Endodermal cell (in vitro differentiated cells): ENCODE results near the gene SH3PXD2A. TPM values are rescaled to one million over a fixed set of nuclear protein-coding genes. Genes with fewer than 3 reads are reported as not detected.
A peak's percentile ranks its signal among the peaks of the same experiment; 100 is the strongest.

Source experiments
- DNase-seq: peaks from one replicate; pipeline ENCODE4 v3.0.0-alpha.2; 2017
- H3K27ac ChIP-seq: 2 replicates; pipeline ENCODE4 v1.5.1; 2013; ENCODE audit warnings: mild to moderate bottlenecking, low read depth, low read length, moderate library complexity
- H3K27me3 ChIP-seq: 2 replicates; pipeline ENCODE4 v1.6.1; 2013; ENCODE audit warnings: mild to moderate bottlenecking, low read length, moderate library complexity; ENCODE audit not compliant: insufficient read depth, control insufficient read depth, poor library complexity, severe bottlenecking
- H3K36me3 ChIP-seq: 2 replicates; pipeline ENCODE4 v1.7.0; 2013; ENCODE audit warnings: mild to moderate bottlenecking, low read length, moderate library complexity; ENCODE audit not compliant: control insufficient read depth, insufficient read depth
- H3K4me1 ChIP-seq: one replicate; pipeline ENCODE4 v1.7.0; 2013; ENCODE audit warnings: low read length; ENCODE audit not compliant: control insufficient read depth, insufficient read depth
- H3K4me3 ChIP-seq: 2 replicates; pipeline ENCODE4 v1.5.1; 2013; ENCODE audit warnings: mild to moderate bottlenecking, low read length, moderate library complexity
- H3K9ac ChIP-seq: 2 replicates; pipeline ENCODE4 v1.6.1; 2013; ENCODE audit warnings: mild to moderate bottlenecking, low read length, moderate library complexity; ENCODE audit not compliant: poor library complexity, severe bottlenecking; ENCODE audit errors: extremely low read depth
- H3K9me3 ChIP-seq: 2 replicates; pipeline ENCODE4 v1.6.1; 2013; ENCODE audit warnings: mild to moderate bottlenecking, low read length, moderate library complexity; ENCODE audit not compliant: control insufficient read depth
- H3K27ac Mint-ChIP-seq: 2 replicates; pipeline ENCODE4 v1.8.0; 2020; ENCODE audit warnings: mixed read lengths
- H3K27me3 Mint-ChIP-seq: 2 replicates; pipeline ENCODE4 v1.8.0; 2021; ENCODE audit warnings: mild to moderate bottlenecking, mixed read lengths; ENCODE audit not compliant: insufficient read depth
- H3K36me3 Mint-ChIP-seq: 2 replicates; pipeline ENCODE4 v1.8.0; 2020; ENCODE audit warnings: low read depth, mixed read lengths
- H3K4me1 Mint-ChIP-seq: 2 replicates; pipeline ENCODE4 v1.8.0; 2020; ENCODE audit warnings: mixed read lengths
- H3K4me3 Mint-ChIP-seq: 2 replicates; pipeline ENCODE4 v1.8.0; 2020; ENCODE audit warnings: mild to moderate bottlenecking, moderate library complexity, mixed read lengths
- H3K9me3 Mint-ChIP-seq: 2 replicates; pipeline ENCODE4 v1.8.0; 2020; ENCODE audit warnings: mild to moderate bottlenecking, mixed read lengths
- CTCF ChIP-seq: fragments of 200-600 bp; sonication (generic); conservative IDR thresholded peaks from 2 replicates; pipeline ENCODE4 v1.5.0; 2021; ENCODE audit warnings: antibody characterized with exemption, mild to moderate bottlenecking
- WGBS, 2 experiments: methylation state at CpG; one replicate each; pipeline versions ENCODE4 v1.1.5 to v1.1.7; 2013; ENCODE audit warnings: missing lambda C conversion rate in 2 of 2, mixed read lengths in 1 of 2; ENCODE audit not compliant: insufficient coverage in 1 of 2, insufficient read length in 1 of 2; 5-methylcytosine and 5-hydroxymethylcytosine counted together
- total RNA-seq, 2 donors: library from RNA; stranded (reverse); fragmentation: NEBNext Ultra II Directional in 1 of 2; extraction: Animal tissue kit (Norgen Biotek cat#: 25700) in 1 of 2; gene quantifications; 2 replicates in 1 of 2; 3 replicates in 1 of 2; pipeline ENCODE4 v1.2.1, GENCODE V29; 2021

Gene SH3PXD2A
- total RNA-seq, 2 donors from 2014 or later, result 15.7 to 22.6 TPM

DNA sequence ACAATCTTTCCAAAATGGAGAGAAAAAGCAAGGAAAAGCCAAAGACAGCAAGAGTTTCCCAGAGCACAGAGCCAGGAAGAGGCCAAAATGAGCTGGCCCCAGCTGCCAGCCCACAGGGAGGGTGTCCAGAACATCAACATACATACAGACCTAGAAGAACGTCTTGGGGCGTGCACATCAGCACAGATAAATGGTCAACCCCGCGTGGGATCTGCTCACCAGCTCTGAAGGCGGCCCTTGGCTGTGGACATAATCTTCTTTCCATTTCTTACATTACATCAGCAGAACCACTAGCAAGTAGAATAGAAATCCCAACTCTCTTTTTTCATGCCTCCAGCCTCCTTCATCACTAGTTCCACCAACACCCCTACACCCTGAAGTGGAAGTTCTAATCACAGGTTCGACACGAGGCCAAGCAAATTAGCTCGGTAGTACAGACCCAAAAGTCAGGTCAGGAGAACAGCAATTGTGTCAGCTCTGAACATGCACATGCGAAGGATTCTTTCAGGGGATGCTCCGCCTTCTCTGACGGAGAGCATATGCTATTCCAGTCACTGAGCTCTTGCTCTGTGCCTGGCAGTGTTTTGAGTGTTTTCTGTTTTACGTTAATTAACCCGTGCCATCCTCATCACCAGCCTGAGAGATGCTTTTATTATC lies 16.4 kb downstream of the SH3PXD2A start:
- Mint-ChIP-seq H3K36me3 (no peaks in the 10 kb centered on the region), H3K4me3 (peak overlapping the region; percentile 10), H3K9me3 (no peaks in the 10 kb centered on the region), H3K27me3 (no peaks in the 10 kb centered on the region), H3K4me1 (peaks cover 85% of the 10 kb centered on the region), H3K27ac (peak overlapping the region; percentile 54)
- no peaks in the 10 kb centered on the region for H3K9me3 ChIP-seq
- no peak overlapping the region for H3K27ac ChIP-seq
- H3K36me3 ChIP-seq, result no peaks in the 10 kb centered on the region
- TF ChIP-seq CTCF, result no peak
- no peak overlapping the region for H3K9ac ChIP-seq
- 83 to 92% methylated on average over 10 to 13 of the region's 13 CpGs for WGBS, 2 experiments
- DNase-seq, result peak; percentile 44
- no peaks in the 10 kb centered on the region for H3K27me3 ChIP-seq
- H3K4me1 ChIP-seq, result peaks cover 54% of the 10 kb centered on the region
- H3K4me3 ChIP-seq, result no peak overlapping the region

- Histone ChIP-seq H3K4me3 (no peak overlapping the region), H3K36me3 (no peaks in the 10 kb centered on the region), H3K4me1 (peaks cover 60% of the 10 kb centered on the region), H3K27ac (no peak overlapping the region), H3K9me3 (peaks cover under 1% of the 10 kb centered on the region), H3K27me3 (no peaks in the 10 kb centered on the region), H3K9ac (no peak overlapping the region)
- DNase-seq, result no peak
- Mint-ChIP-seq H3K36me3 (no peaks in the 10 kb centered on the region), H3K4me1 (peaks cover 87% of the 10 kb centered on the region), H3K27me3 (no peaks in the 10 kb centered on the region), H3K4me3 (no peak overlapping the region), H3K27ac (no peak overlapping the region), H3K9me3 (peaks cover 2% of the 10 kb centered on the region)
- TF ChIP-seq CTCF, result no peak
- WGBS, 2 experiments, result 88 to 91% methylated on average over 3 to 4 of the region's 4 CpGs
Measured at GRCh38 chr10:103838070-103838395, 17.3 kb downstream of the SH3PXD2A start.

GRCh38 chr10:103837370-103838069 lies 17.9 kb downstream of the SH3PXD2A start:
- Mint-ChIP-seq H3K36me3 (no peaks in the 10 kb centered on the region), H3K27ac (peak overlapping the region; percentile 5), H3K4me3 (peak overlapping the region; percentile 6), H3K4me1 (peaks cover 82% of the 10 kb centered on the region), H3K27me3 (no peaks in the 10 kb centered on the region), H3K9me3 (peaks cover 4% of the 10 kb centered on the region)
- TF ChIP-seq CTCF, result no peak
- H3K4me1 ChIP-seq, result peaks cover 60% of the 10 kb centered on the region
- H3K9ac ChIP-seq, result no peak overlapping the region
- WGBS, 2 experiments, result 87 to 89% methylated on average over 3 to 10 of the region's 10 CpGs
- no peak overlapping the region for H3K27ac ChIP-seq
- H3K27me3 ChIP-seq, result no peaks in the 10 kb centered on the region
- H3K36me3 ChIP-seq, result no peaks in the 10 kb centered on the region
- no peak for DNase-seq
- peaks cover 6% of the 10 kb centered on the region for H3K9me3 ChIP-seq
- peak overlapping the region; percentile 16 for H3K4me3 ChIP-seq
